K562 (cell line): ENCODE measurements around the gene STK32C. TPM values are rescaled to one million over a fixed set of nuclear protein-coding genes. Genes with fewer than 3 reads are reported as not detected.

Experiments used
- BMI1 ChIP-seq: fragments of 150-350 bp; IDR thresholded peaks from 2 replicates; pipeline ENCODE4 v1.6.1; 2014; ENCODE audit warnings: low read length
- E2F3 ChIP-seq: fragments of 250-450 bp; sonication (Bioruptor Pico); IDR thresholded peaks from 2 replicates; pipeline ENCODE4 v1.4.0; 2020; ENCODE audit warnings: mild to moderate bottlenecking
- EGR1 ChIP-seq: fragments of 450-650 bp; conservative IDR thresholded peaks from 2 replicates; pipeline ENCODE4 v1.6.1; 2017; ENCODE audit warnings: mild to moderate bottlenecking
- ESRRA ChIP-seq: fragments of 450-650 bp; IDR thresholded peaks from 2 replicates; pipeline ENCODE4 v1.6.1; 2014; ENCODE audit warnings: low read depth, mild to moderate bottlenecking, moderate library complexity, borderline replicate concordance
- GTF2E2 ChIP-seq: fragments of 200-800 bp; sonication (Bioruptor generic); IDR thresholded peaks from 2 replicates; pipeline ENCODE4 v1.6.1; 2016; ENCODE audit warnings: missing genetic modification characterization, missing compliant biosample characterization
- IRF2 ChIP-seq: sonication (generic); formaldehyde crosslinking; IDR thresholded peaks from 2 replicates; pipeline ENCODE4 v1.8.1; 2022; ENCODE audit warnings: mild to moderate bottlenecking, missing genetic modification reagents
- JUNB ChIP-seq: fragments of 450-650 bp; formaldehyde crosslinking; conservative IDR thresholded peaks from 2 replicates; pipeline ENCODE4 v1.4.0; 2020; ENCODE audit warnings: mild to moderate bottlenecking
- KLF6 ChIP-seq: fragments of 250-450 bp; sonication (Bioruptor Pico); IDR thresholded peaks from 2 replicates; pipeline ENCODE4 v1.4.0; 2020; ENCODE audit warnings: mild to moderate bottlenecking, moderate library complexity, borderline replicate concordance
- SMAD1 ChIP-seq: fragments of 150-350 bp; IDR thresholded peaks from 2 replicates; pipeline ENCODE4 v1.6.1; 2014; ENCODE audit warnings: low read length, low read depth; ENCODE audit not compliant: partially characterized antibody
- SMC3 ChIP-seq: conservative IDR thresholded peaks from 2 replicates; pipeline ENCODE4 v1.6.1; 2011; ENCODE audit warnings: low read depth, low read length, improper control_type of control experiment; ENCODE audit not compliant: insufficient read depth
- SRSF1 ChIP-seq: fragments of 200-400 bp; formaldehyde crosslinking; IDR thresholded peaks from 2 replicates; pipeline ENCODE4 v1.6.1; 2017; ENCODE audit warnings: mild to moderate bottlenecking, low read depth, low read length, moderate library complexity
- XRCC4 ChIP-seq: IDR thresholded peaks from one replicate; pipeline ENCODE4 v1.6.1; 2011; ENCODE audit not compliant: insufficient read depth, insufficient read length; ENCODE audit errors: extremely low read depth
- ZBTB17 ChIP-seq: fragments of 450-650 bp; formaldehyde crosslinking; IDR thresholded peaks from 2 replicates; pipeline ENCODE4 v1.4.0; 2020; ENCODE audit warnings: mild to moderate bottlenecking
- ZKSCAN3 ChIP-seq: fragments of 250-450 bp; sonication (Bioruptor Pico); IDR thresholded peaks from 2 replicates; pipeline ENCODE4 v1.4.0; 2020
- ZNF175 ChIP-seq: fragments of 200-800 bp; sonication (Bioruptor generic); IDR thresholded peaks from 2 replicates; pipeline ENCODE4 v1.6.1; 2016; ENCODE audit warnings: low read depth, mild to moderate bottlenecking, missing genetic modification characterization, missing compliant biosample characterization
- ZNF324 ChIP-seq: fragments of 250-450 bp; sonication (Bioruptor Pico); IDR thresholded peaks from 2 replicates; pipeline ENCODE4 v1.4.0; 2020; ENCODE audit warnings: mild to moderate bottlenecking
- ZNF77 ChIP-seq: fragments of 250-450 bp; sonication (Bioruptor Pico); IDR thresholded peaks from 2 replicates; pipeline ENCODE4 v1.5.0; 2020
- polyA plus RNA-seq, 8 experiments: library from polyadenylated mRNA; depleted of rRNA in 4 of 8; stranded (reverse) in 5 of 8; unstranded in 3 of 8; fragments of >200 nt; fragmentation: Nextera tagmentation in 2 of 8; fragmentation: Illumina TruSeq in 1 of 8; extraction: Ambion mirVana in 2 of 8; extraction: Trizol in 1 of 8; gene quantifications; 2 replicates each; pipeline versions ENCODE4 v1.2.1 to v1.2.3, GENCODE V29; 2011 to 2014; ENCODE audit warnings: inconsistent platforms in 1 of 8, missing spikeins in 1 of 8
- total RNA-seq, 7 experiments: library from RNA; depleted of rRNA in 6 of 7; stranded (reverse); fragments of >200 nt in 6 of 7; fragmentation: Illumina TruSeq in 2 of 7; extraction: Trizol in 2 of 7; gene quantifications; 2 replicates each; pipeline versions ENCODE4 v1.2.1 to v1.2.3, GENCODE V29; 2011 to 2021; ENCODE audit warnings: low replicate concordance in 1 of 7
- TF ChIP-seq, protein P1 (sequence below), 2 experiments: fragments of 200-800 bp in 1 of 2; sonication (Bioruptor generic) in 1 of 2; sonication (generic) in 1 of 2; formaldehyde crosslinking in 1 of 2; IDR thresholded peaks in 1 of 2; conservative IDR thresholded peaks in 1 of 2; 2 replicates each; pipeline versions ENCODE4 v1.5.0 to v1.6.1; 2016 to 2020; ENCODE audit warnings: missing compliant biosample characterization in 1 of 2, missing genetic modification characterization in 1 of 2, missing genetic modification reagents in 1 of 2
- TF ChIP-seq, protein P2 (sequence below): sonication (generic); formaldehyde crosslinking; IDR thresholded peaks from 2 replicates; pipeline ENCODE4 v1.8.0; 2022; ENCODE audit warnings: mild to moderate bottlenecking, missing genetic modification reagents
- TF ChIP-seq, protein P3 (sequence below): fragments of 250-450 bp; sonication (Bioruptor Pico); IDR thresholded peaks from 2 replicates; pipeline ENCODE4 v1.4.0; 2020; ENCODE audit warnings: mild to moderate bottlenecking, moderate library complexity, borderline replicate concordance
- TF ChIP-seq, protein P4 (sequence below): fragments of 250-450 bp; sonication (Bioruptor Pico); IDR thresholded peaks from 2 replicates; pipeline ENCODE4 v1.8.0; 2022; ENCODE audit warnings: inconsistent platforms, mild to moderate bottlenecking, moderate library complexity, borderline replicate concordance

STK32C gene
- total and polyA plus RNA-seq, 9 of the 15 experiments (the other 6 are each of a cell fraction or from before 2014, with no cell fraction given): 1.5 to 20.9 (median 6.5) TPM

DNA sequence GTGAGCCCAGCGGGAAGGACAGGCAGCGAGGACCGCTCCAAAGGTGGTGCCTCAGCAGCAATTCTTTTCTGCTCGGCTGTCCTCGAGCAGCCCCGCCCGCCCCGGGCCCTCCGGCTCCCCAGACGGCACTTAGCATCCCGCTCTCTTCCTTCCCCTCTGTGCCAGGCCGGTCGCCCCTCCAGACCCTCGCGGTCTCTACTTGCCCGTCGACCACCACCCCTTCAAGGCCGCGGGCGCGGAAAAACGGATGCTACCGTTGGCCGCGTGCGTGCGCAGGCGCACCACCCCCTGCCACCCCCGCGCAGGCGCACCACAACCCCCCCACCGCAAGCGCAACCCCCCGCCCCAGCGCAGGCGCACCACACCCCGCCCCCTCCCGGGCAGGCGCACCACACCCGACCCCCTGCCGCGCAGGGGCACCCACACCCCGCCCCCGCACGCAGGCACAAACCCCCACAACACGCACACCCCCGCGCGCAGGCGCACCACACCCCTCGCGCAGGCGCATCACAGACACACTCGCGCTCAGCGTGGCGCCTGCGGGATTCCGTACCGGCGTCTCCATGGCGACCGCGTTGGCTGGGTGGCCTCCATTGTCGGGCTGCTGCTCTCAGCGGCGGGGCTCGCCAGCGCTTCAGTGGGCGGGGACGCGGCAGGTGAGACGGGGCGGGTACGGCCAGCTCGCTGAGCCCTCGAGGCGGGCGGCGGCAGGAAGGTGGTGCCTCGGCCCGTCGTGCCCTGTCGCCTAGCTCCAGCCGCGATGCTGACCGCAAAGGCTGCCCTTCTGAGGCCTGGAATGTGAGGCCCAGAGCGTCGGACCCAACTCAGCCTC, 24.1 kb upstream of the STK32C start, which contains the start of gene LRRC27 (continued):
- TF ChIP-seq, protein P1, sequence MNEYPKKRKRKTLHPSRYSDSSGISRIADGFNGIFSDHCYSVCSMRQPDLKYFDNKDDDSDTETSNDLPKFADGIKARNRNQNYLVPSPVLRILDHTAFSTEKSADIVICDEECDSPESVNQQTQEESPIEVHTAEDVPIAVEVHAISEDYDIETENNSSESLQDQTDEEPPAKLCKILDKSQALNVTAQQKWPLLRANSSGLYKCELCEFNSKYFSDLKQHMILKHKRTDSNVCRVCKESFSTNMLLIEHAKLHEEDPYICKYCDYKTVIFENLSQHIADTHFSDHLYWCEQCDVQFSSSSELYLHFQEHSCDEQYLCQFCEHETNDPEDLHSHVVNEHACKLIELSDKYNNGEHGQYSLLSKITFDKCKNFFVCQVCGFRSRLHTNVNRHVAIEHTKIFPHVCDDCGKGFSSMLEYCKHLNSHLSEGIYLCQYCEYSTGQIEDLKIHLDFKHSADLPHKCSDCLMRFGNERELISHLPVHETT (CRISPR knock-in tag; conservative IDR thresholded peaks at IDR 0.05 in 1 of 2, IDR thresholded peaks at IDR 0.05 in 1 of 2): no peak; a peak in 1 of 4 replicates
- no peak for TF ChIP-seq KLF6 (CRISPR knock-in tag)
- TF ChIP-seq ESRRA: peak; percentile 27; the same call in 1 of the 2 replicates
- TF ChIP-seq, protein P2, sequence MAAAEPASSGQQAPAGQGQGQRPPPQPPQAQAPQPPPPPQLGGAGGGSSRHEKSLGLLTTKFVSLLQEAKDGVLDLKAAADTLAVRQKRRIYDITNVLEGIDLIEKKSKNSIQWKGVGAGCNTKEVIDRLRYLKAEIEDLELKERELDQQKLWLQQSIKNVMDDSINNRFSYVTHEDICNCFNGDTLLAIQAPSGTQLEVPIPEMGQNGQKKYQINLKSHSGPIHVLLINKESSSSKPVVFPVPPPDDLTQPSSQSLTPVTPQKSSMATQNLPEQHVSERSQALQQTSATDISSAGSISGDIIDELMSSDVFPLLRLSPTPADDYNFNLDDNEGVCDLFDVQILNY (CRISPR knock-in tag): no peak
- no peak for TF ChIP-seq GTF2E2
- no peak for TF ChIP-seq E2F3 (CRISPR knock-in tag)
- no peak for TF ChIP-seq ZNF175 (CRISPR knock-in tag)
- TF ChIP-seq, protein P3, sequence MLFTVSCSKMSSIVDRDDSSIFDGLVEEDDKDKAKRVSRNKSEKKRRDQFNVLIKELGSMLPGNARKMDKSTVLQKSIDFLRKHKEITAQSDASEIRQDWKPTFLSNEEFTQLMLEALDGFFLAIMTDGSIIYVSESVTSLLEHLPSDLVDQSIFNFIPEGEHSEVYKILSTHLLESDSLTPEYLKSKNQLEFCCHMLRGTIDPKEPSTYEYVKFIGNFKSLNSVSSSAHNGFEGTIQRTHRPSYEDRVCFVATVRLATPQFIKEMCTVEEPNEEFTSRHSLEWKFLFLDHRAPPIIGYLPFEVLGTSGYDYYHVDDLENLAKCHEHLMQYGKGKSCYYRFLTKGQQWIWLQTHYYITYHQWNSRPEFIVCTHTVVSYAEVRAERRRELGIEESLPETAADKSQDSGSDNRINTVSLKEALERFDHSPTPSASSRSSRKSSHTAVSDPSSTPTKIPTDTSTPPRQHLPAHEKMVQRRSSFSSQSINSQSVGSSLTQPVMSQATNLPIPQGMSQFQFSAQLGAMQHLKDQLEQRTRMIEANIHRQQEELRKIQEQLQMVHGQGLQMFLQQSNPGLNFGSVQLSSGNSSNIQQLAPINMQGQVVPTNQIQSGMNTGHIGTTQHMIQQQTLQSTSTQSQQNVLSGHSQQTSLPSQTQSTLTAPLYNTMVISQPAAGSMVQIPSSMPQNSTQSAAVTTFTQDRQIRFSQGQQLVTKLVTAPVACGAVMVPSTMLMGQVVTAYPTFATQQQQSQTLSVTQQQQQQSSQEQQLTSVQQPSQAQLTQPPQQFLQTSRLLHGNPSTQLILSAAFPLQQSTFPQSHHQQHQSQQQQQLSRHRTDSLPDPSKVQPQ (CRISPR knock-in tag): no peak
- TF ChIP-seq ZBTB17 (CRISPR knock-in tag): no peak
- TF ChIP-seq ZNF77 (CRISPR knock-in tag): no peak
- no peak for TF ChIP-seq ZNF324 (CRISPR knock-in tag)
- TF ChIP-seq JUNB: no peak
- TF ChIP-seq BMI1: peak; percentile 84
- peak; percentile 35 for TF ChIP-seq SMAD1
- no peak for TF ChIP-seq IRF2 (CRISPR knock-in tag)
- TF ChIP-seq EGR1: peak; percentile 100
- no peak for TF ChIP-seq ZKSCAN3 (CRISPR knock-in tag)
- no peak for TF ChIP-seq SMC3
- TF ChIP-seq, protein P4, sequence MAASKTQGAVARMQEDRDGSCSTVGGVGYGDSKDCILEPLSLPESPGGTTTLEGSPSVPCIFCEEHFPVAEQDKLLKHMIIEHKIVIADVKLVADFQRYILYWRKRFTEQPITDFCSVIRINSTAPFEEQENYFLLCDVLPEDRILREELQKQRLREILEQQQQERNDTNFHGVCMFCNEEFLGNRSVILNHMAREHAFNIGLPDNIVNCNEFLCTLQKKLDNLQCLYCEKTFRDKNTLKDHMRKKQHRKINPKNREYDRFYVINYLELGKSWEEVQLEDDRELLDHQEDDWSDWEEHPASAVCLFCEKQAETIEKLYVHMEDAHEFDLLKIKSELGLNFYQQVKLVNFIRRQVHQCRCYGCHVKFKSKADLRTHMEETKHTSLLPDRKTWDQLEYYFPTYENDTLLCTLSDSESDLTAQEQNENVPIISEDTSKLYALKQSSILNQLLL: no peak
- no peak for TF ChIP-seq XRCC4
- TF ChIP-seq SRSF1: no peak
